GM19372 (cell line): Measurements from ENCODE around the gene ABCG8.

ENCODE experiments used
- ATAC-seq: cut with Tn5 transposase; IDR thresholded peaks from one replicate; pipeline ENCODE4 v1.9.1; 2021; ENCODE audit warnings: mild to moderate bottlenecking, low read depth, moderate library complexity; ENCODE audit not compliant: unreplicated experiment

Gene ABCG8

DNA sequence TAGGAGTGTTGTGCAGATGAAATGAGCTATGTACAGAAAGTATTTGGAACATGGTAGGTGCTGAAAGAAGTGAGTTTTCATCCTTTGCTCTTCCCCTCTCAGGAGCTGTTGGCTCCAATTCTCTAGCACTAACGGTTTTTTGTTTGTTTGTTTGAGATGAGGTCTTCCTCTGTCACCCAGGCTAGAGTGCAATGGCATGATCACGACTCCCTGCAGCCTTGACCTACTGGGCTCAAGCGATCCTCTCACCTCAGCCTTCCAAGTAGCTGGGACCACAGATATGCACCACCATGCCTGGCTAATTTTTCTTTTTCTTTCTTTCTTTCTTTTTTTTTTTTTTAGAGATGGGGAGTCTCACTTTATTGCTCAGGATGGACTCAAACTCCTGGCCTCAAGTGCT is 12.9 kb upstream of the ABCG8 start:
- no peak for ATAC-seq

GRCh38 chr2:43826305-43827250 is 12.2 kb upstream of the ABCG8 start:
- no peak for ATAC-seq

GRCh38 chr2:43831543-43832294 is 7.1 kb upstream of the ABCG8 start:
- ATAC-seq, result no peak

DNA sequence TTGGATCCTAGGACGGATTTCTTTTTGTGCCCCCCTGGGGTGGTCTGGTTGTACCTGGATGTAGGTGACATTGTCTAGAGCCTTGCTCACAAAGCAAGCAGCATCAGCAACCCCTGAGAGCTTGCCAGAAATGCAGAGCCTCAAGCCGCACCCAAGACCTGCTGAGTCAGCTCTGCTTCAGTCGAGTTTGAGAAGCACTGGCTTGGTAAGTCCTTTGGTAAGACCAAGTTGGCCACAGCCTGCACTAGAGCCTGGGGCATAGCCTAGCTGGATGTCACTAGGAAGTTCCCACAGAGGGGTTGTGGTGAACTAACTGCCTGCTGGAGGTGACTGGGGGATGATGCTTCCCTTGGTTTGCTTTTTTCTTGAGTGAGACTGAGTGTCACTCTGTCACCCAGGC is 6.3 kb upstream of the ABCG8 start:
- ATAC-seq, result no peak

DNA sequence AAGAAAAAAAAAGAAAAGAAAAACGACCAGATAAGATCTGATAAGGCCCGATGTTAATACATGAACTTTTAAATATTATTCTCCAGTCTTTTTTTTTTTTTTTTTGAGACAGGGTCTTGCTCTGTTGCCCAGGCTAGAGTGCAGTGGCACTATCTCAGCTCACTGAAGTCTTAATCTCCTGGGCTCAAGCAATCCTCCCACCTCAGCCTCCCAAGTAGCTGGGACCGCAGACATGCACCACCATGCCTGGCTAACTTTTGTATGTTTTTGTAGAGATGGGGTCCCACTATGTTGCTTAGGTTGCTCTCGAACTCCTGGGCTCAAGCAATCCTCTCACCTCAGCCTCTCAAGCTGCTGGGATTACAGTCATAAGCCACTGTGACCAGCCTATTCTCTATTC is 1.7 kb upstream of the ABCG8 start:
- no peak for ATAC-seq

GRCh38 chr2:43837831-43838559 is 776 bp upstream of the ABCG8 start:
- ATAC-seq, result no peak

DNA sequence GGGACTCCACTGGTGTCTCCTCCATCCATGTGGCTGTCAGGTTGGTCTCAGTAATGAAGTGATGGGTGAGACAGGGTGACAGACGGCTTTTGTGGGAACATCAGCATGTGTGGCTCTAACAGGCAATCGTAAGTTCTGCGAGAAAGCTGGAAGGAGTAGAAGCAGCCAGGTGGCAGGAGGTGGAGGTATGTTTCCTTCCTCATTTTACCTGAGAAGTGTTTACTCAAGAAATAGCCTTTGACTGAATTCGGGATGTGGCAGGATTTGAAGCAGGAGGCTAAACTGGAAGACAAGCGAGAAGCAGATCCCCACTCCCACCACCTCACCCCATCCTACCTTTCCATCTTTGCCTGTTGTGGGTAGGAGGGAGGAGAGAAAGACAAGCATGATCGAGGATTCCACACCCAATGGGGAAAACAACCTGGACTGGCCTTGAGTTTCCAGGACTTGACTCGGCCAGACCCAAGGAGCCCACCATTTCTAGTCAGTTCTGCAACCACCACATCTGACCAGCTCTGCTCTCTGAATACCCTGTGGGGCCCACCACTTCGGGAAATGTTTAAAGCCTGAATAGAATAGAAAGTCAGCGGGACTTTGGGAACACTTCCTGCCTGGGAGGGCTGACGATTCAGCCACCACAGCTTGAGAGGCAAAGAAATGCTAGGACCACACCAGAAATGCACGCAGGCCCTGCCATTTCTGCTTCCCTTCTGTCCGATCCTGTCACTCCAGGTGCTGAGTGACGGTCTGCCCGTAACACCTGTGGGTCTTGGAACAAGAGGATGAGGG is 1.2 kb downstream of the ABCG8 start:
- ATAC-seq, result no peak

DNA sequence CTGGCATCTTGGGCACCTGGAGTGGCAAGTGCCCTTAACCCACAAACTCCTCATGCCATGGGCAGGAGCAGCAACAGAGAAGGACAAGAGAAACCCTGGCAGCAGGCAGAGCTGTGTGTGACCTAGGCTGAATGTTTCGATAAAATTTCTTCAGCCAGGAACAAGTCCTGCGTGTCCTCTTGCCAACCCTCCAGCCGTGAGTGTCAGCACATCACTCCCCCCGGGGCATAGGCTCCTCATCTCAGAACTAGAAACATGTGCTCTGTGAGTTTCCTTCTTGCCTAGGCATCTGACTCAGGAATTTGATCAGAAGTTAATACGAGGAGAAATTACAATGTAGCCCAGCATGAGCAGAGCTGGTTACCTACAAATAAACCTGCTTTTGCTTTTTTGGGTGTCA is 2.2 kb downstream of the ABCG8 start:
- no peak for ATAC-seq

DNA sequence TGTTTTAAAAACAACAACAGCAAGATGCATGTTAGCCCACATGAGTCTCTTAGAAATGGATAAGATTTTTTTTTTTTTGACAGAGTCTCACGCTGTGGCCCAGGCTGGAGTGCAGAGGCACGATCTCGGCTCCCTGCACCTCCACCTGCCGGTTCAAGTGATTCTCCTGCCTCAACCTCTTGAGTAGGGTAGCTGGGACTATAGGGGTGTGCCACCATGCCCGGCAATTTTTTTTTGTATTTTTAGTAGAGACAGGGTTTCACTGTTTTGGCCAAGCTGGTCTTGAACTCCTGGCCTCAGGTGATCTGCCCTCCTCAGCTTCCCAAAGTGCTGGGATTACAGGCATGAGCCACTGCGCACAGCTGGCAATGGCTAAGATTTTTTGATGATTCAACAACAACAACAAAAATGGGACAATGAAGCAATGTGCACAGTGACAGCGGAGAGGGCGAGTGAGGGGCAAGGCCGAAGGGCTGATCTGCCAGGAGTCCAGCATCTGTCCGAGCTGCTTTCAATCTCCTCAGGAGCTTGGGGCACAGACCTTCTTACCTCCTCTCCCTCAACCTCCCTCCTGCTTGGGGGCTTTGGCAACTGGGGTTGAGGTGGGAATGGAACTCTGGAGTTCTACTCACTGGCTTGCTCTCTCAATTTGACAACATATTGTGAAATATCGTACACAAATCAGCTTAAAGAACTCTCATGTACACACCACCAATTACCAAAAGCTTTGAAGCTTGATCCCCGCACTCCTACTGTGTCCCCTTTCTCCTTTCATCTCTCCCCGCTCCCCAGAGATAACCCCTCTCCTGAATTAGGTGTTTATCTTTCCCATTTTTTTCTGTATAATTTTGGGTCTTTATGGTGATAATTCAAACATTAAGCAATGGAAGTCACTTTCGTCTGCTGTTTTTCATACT is 3.4 kb downstream of the ABCG8 start:
- no peak for ATAC-seq

GRCh38 chr2:43842866-43843226 is 4.1 kb downstream of the ABCG8 start:
- ATAC-seq, result no peak

DNA sequence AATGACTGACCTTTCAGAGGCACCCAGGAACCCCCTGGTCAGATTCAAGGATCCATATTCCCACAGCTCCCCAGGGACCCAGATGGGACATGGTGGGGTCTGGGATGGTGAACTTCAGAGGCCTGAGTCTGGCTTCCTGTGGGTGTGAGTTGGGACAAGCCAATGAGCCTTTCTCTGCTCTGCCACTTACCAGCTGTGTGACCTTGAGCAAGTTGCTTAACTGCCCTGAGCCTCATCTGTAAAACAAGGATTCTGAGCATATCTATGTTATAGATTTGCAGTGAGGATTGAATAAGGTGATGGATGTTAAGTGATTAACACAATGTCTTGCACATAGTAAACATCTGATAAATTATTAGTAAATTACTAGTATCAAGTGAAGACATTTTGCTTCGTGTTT is 6.4 kb downstream of the ABCG8 start:
- ATAC-seq, result no peak

GRCh38 chr2:43846140-43846793 is 7.5 kb downstream of the ABCG8 start:
- no peak for ATAC-seq

DNA sequence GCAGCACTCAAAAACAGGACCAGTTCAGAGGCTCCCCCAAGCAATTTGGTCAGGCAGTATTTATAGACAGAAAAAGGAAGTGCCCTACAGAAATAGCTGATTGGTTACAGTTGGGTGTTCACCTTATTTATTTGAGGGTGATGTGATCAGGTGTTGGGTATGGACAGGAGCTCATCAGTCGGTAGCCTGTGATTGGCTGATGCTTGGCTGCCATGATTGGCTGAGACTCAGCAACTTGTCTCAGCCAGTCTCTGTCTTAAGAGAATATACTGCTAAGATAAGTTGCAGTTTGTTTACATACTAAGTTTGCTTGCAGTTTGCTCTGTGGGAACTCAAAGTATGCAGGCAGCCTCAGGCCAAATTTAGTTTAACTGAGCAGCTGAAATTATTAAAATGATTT is 9.4 kb downstream of the ABCG8 start:
- no peak for ATAC-seq

- no peak for ATAC-seq
Observed at GRCh38 chr2:43851011-43851980, 12.5 kb downstream of the ABCG8 start.

DNA sequence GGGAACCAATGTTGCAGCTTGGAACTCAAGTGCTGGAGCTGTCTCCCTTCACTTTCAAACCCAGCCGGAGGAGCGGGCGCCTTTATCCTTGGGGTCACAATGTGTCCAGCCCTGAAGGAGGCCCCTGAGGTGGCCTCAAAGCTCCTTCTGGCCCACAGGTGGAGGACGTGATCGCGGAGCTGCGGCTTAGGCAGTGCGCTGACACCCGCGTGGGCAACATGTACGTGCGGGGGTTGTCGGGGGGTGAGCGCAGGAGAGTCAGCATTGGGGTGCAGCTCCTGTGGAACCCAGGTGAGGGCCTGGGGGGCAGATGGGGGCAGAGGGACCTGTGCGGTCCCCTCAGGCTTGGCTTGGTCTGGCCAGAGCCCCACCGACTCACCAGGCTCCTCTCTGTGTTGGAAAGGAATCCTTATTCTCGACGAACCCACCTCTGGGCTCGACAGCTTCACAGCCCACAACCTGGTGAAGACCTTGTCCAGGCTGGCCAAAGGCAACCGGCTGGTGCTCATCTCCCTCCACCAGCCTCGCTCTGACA is 13.5 kb downstream of the ABCG8 start:
- ATAC-seq, result no peak

- no peak for ATAC-seq
Observed at GRCh38 chr2:43853141-43854081, 14.6 kb downstream of the ABCG8 start.
